OCI-LY7 (cell line): Measurements from ENCODE around the gene F7. TPM values are rescaled to one million over a fixed set of nuclear protein-coding genes. Genes with fewer than 3 reads are reported as not detected.

Experiments used
- BruUV-seq: library from RNA; stranded (reverse); fragments of 400-500 nt; replicated peaks from 2 replicates; lab custom pipeline; 2021; lab: Mats Ljungman, UMichigan
- CTCF ChIA-PET: fragments of 300-600 bp; sonication (Branson Sonifier 250); formaldehyde crosslinking; loops from one replicate; lab custom pipeline; 2022; ENCODE audit warnings: antibody characterized with exemption; ENCODE audit not compliant: unreplicated experiment; lab: Charles Lee
- POLR2A ChIA-PET: fragments of 300-600 bp; sonication (Branson Sonifier 250); formaldehyde crosslinking; loops from one replicate; lab custom pipeline; 2022; ENCODE audit warnings: antibody characterized with exemption; lab: Charles Lee
- DNase-seq: peaks from one replicate; pipeline ENCODE4 v3.0.0-alpha.2; 2015; ENCODE audit warnings: low spot score
- H2AFZ ChIP-seq: fragments of 200-600 bp; sonication (generic), shearing (Covaris generic); 2 replicates; pipeline ENCODE4 v1.6.1; 2014; ENCODE audit warnings: mild to moderate bottlenecking, antibody characterized with exemption, low read length, moderate library complexity
- H3K27ac ChIP-seq: fragments of 200-600 bp; sonication (generic); 2 replicates; pipeline ENCODE4 v1.5.1; 2014; ENCODE audit warnings: mixed run types, low read depth, mild to moderate bottlenecking, moderate library complexity, low read length, inconsistent platforms; ENCODE audit not compliant: poor library complexity, severe bottlenecking
- H3K36me3 ChIP-seq: fragments of 200-600 bp; sonication (generic); 2 replicates; pipeline ENCODE4 v1.6.1; 2014; ENCODE audit warnings: mild to moderate bottlenecking, antibody characterized with exemption, low read length, moderate library complexity, mixed read lengths; ENCODE audit not compliant: insufficient read depth
- H3K4me1 ChIP-seq: fragments of 200-600 bp; sonication (generic); 2 replicates; pipeline ENCODE4 v1.5.1; 2014; ENCODE audit warnings: mild to moderate bottlenecking, low read length; ENCODE audit not compliant: insufficient read depth, poor library complexity, severe bottlenecking
- H3K4me2 ChIP-seq: fragments of 200-600 bp; sonication (generic); 2 replicates; pipeline ENCODE4 v1.6.1; 2014; ENCODE audit warnings: mild to moderate bottlenecking, low read length
- H3K4me3 ChIP-seq: fragments of 200-600 bp; sonication (generic); 2 replicates; pipeline ENCODE4 v1.5.1; 2014; ENCODE audit warnings: mild to moderate bottlenecking, low read depth, low read length; ENCODE audit not compliant: poor library complexity, severe bottlenecking
- H3K79me2 ChIP-seq: fragments of 200-600 bp; sonication (generic); 2 replicates; pipeline ENCODE4 v1.6.1; 2016; ENCODE audit warnings: low read depth, mild to moderate bottlenecking, low read length, moderate library complexity, mixed read lengths; ENCODE audit not compliant: insufficient read depth
- H3K9me2 ChIP-seq: fragments of 200-600 bp; sonication (generic); 2 replicates; pipeline ENCODE4 v1.6.1; 2016; ENCODE audit warnings: mild to moderate bottlenecking, low read length, mixed read lengths; ENCODE audit not compliant: insufficient read depth
- H3K9me3 ChIP-seq: fragments of 200-600 bp; sonication (generic); 2 replicates; pipeline ENCODE4 v1.6.1; 2014; ENCODE audit warnings: mild to moderate bottlenecking, mixed run types, low read length, mixed read lengths
- H4K20me1 ChIP-seq: fragments of 200-600 bp; sonication (generic); 2 replicates; pipeline ENCODE4 v1.6.1; 2014; ENCODE audit warnings: mild to moderate bottlenecking, antibody characterized with exemption, low read length, moderate library complexity, mixed read lengths; ENCODE audit not compliant: insufficient read depth
- EZH2phosphoT487 ChIP-seq: fragments of 200-600 bp; sonication (generic); IDR thresholded peaks from 2 replicates; pipeline ENCODE4 v1.6.1; 2018; ENCODE audit warnings: low read depth, borderline replicate concordance, mild to moderate bottlenecking, mixed run types, antibody characterized with exemption, low read length, moderate library complexity, mixed read lengths
- intact Hi-C: fragments of 100-400 bp; cut with micrococcal nuclease; formaldehyde crosslinking; loops from one replicate; pipeline ENCODE4 v1.10.0; 2022; ENCODE audit not compliant: unreplicated experiment
- total RNA-seq, 2 experiments: library from RNA; depleted of rRNA in 1 of 2; stranded (reverse); fragments of >200 nt in 1 of 2; shearing (Covaris generic) in 1 of 2; gene quantifications; 2 replicates each; pipeline ENCODE4 v1.2.3, GENCODE V29; 2014 to 2022
- TF ChIP-seq, protein P1 (sequence below): fragments of 200-600 bp; sonication (generic); conservative IDR thresholded peaks from 2 replicates; pipeline ENCODE4 v1.5.1; 2014; ENCODE audit warnings: mild to moderate bottlenecking, antibody characterized with exemption, low read length, moderate library complexity, mixed read lengths

F7 gene
- total RNA-seq, 2 experiments from 2014 or later: not detected

DNA sequence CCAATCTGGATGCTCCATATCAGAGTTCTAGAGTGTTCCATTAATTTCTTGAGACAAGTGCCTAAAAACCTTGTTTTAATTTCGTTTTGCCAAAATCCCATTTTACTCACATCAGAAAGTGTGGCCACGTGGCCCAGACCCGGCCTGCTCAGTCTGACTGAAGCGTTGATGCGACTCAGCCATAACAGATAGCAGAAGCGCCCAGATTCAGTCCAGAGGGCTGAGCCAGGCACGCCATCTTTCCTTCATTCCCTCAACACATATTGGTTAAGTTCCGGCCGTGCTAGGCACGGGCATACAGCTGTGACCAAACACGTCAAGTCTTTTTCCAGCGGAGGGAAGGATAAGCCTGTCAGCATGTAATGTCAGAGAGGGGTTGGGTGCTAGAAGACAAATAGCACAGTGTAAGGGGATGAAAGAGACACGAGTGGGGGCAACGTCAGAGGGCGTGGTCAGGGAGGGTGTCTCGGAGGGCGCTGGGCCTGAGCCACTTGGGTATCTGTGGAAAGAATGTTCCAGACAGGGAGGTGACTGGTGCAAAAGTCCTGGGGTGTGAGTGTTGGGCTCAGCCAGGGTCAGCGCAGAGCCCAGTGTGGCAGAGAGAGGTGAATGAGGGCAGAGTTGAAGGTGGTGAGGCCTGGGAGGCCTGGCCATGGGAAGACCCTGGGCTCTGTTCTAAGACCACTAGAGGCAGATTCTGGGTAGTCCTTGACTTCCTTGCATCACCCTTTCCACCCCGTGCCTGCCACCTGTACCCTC lies 20.1 kb downstream of the F7 start:
- no peak for TF ChIP-seq EZH2phosphoT487
- TF ChIP-seq, protein P1, sequence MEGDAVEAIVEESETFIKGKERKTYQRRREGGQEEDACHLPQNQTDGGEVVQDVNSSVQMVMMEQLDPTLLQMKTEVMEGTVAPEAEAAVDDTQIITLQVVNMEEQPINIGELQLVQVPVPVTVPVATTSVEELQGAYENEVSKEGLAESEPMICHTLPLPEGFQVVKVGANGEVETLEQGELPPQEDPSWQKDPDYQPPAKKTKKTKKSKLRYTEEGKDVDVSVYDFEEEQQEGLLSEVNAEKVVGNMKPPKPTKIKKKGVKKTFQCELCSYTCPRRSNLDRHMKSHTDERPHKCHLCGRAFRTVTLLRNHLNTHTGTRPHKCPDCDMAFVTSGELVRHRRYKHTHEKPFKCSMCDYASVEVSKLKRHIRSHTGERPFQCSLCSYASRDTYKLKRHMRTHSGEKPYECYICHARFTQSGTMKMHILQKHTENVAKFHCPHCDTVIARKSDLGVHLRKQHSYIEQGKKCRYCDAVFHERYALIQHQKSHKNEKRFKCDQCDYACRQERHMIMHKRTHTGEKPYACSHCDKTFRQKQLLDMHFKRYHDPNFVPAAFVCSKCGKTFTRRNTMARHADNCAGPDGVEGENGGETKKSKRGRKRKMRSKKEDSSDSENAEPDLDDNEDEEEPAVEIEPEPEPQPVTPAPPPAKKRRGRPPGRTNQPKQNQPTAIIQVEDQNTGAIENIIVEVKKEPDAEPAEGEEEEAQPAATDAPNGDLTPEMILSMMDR: no peak
- Histone ChIP-seq H3K9me2 (no peaks in the 10 kb centered on the region), H3K79me2 (no peaks in the 10 kb centered on the region), H3K36me3 (no peaks in the 10 kb centered on the region), H3K4me3 (no peak overlapping the region), H3K9me3 (no peaks in the 10 kb centered on the region), H3K27ac (no peak overlapping the region), H3K4me2 (no peak overlapping the region), H4K20me1 (no peaks in the 10 kb centered on the region), H3K4me1 (no peaks in the 10 kb centered on the region), H2AFZ (no peak overlapping the region)
- CTCF ChIA-PET: no interaction called here
- DNase-seq: no peak
- intact Hi-C loops: no loop called here
- no TSS peak for BruUV-seq
- POLR2A ChIA-PET: no interaction called here

DNA sequence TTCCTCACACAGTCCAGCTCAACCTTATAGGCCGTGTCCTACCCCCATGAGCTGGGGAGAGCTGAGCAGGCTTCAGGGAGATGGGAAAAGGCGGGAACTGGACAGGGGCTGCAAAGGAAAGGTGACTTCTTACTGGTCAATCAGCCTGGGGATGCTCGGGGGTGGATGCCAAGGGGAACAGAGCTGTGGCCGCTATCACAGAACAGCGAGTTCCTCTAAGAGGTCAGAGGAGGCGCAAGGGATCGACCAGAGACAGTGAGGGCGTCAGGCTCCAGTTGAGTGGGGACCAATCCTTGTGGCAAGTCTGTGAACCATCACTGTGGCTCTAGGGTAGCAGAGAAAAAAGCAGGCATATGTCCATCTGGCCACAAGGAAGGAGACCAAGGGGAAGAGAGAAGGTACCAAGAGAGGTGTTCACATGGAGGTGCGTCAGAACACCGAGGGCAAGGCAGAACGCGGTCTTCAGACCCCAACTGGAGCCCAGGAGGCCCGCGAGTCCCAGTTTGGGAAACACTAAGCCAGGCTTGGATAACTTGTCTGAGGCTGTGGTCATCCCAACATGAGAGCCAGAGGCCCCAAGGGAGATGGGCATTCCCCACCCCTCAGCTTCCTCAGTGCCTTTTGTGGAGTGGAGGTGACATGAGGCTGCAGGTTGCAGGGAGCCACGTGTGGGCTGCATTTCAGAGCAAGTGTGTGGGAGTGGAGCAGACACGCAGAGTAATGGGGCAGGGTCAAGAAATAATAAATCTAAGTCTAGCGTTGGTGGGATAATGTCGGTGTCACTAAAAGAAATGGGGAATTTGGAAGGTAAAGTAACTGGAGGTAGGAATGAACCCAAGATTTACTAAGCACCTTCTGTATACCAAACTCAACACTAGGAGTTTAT lies 20.9 kb downstream of the F7 start:
- no TSS peak for BruUV-seq
- H3K4me2 ChIP-seq: no peak overlapping the region
- intact Hi-C loops: no loop called here

More for the DNA sequence above, 20.9 kb downstream of the F7 start:
- no peak overlapping the region for H3K4me3 ChIP-seq
- H3K4me1 ChIP-seq: no peaks in the 10 kb centered on the region
- H3K79me2 ChIP-seq: no peaks in the 10 kb centered on the region
- ChIA-PET CTCF (no interaction called here), POLR2A (interaction anchor here (0.5 kb wide), 1 partner anchor 432 kb away, joined by 3 read pairs; no protein-coding TSS in a partner anchor)
- no peaks in the 10 kb centered on the region for H3K9me2 ChIP-seq
- no peak for DNase-seq
- no peak for TF ChIP-seq EZH2phosphoT487
- TF ChIP-seq, protein P1: no peak
- no peak overlapping the region for H3K27ac ChIP-seq
- H3K36me3 ChIP-seq: no peaks in the 10 kb centered on the region
- no peaks in the 10 kb centered on the region for H3K9me3 ChIP-seq
- no peaks in the 10 kb centered on the region for H4K20me1 ChIP-seq
- no peak overlapping the region for H2AFZ ChIP-seq
